ENCODE measurements around the gene DNAJC25. TPM values are rescaled to one million over a fixed set of nuclear protein-coding genes. Genes with fewer than 3 reads are reported as not detected.

Gene DNAJC25
- total RNA-seq (ENCODE audit: unreplicated experiment) = 3.9 TPM
- long read RNA-seq, partial matches to known transcripts = 1 of 4 reads
- long read RNA-seq, other reads (novel, unspliced or antisense) = 1 of 4 reads

DNA sequence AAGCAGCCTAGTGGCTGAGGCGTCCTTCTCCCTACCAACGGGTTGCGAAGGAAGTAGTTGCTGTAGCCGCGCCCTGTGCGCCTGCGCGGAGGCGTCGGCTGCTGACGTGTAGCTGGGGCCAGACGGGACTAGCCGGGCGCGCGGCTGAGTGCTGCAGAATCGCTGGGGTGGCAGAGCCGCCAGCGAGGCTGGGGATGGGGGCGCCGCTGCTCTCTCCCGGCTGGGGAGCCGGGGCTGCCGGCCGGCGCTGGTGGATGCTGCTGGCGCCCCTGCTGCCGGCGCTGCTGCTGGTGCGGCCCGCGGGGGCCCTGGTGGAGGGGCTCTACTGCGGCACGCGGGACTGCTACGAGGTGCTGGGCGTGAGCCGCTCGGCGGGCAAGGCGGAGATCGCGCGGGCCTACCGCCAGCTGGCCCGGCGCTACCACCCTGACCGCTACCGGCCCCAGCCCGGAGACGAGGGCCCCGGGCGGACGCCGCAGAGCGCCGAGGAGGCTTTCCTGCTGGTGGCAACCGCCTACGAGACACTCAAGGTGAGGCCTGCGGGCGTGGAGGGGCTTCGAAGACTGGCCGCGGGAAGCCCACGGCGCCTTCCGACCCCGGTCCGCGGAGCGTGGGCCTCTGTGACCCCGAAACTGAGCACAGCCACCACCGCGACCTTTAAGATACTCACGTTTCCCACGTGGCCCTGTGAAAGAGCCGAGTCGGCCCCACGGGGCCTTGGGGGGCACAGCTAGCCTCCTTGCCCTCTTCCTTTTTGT, at the start of gene DNAJC25:
Gene DNAJC25, plus strand, starts transcription at position 121 of the 758 bp plus-strand sequence. Its CDS starts 74 bp downstream, at position 195.
- H3K36me3 Mint-ChIP-seq (ENCODE audit: low read depth, unreplicated experiment) = peaks cover 4% of the 10 kb centered on the region
- peak within 1 kb of the TSS; percentile 87 for H3K27ac Mint-ChIP-seq (ENCODE audit: unreplicated experiment)

GRCh38 chr9:111582888-111583287, 48.2 kb upstream of the DNAJC25 start:
- Mint-ChIP-seq H3K27ac (ENCODE audit: unreplicated experiment) (no peak overlapping the region), H3K9me3 (ENCODE audit: unreplicated experiment) (no peaks in the 10 kb centered on the region), H3K4me1 (ENCODE audit: unreplicated experiment) (no peaks in the 10 kb centered on the region), H3K27me3 (ENCODE audit: unreplicated experiment) (no peaks in the 10 kb centered on the region), H3K4me3 (ENCODE audit: unreplicated experiment) (no peak overlapping the region), H3K36me3 (ENCODE audit: low read depth, unreplicated experiment) (peaks cover 27% of the 10 kb centered on the region)
- no peak for DNase-seq (ENCODE audit: low spot score)
- no peak for TF ChIP-seq CTCF (IDR thresholded peaks at IDR 0.05; ENCODE audit: unreplicated experiment)

More for the DNA sequence above, at the start of gene DNAJC25:
- peak; percentile 95 for DNase-seq (ENCODE audit: low spot score)
- no peaks in the 10 kb centered on the region for H3K9me3 Mint-ChIP-seq (ENCODE audit: unreplicated experiment)
- H3K4me3 Mint-ChIP-seq (ENCODE audit: unreplicated experiment) = peak within 1 kb of the TSS; percentile 96
- H3K27me3 Mint-ChIP-seq (ENCODE audit: unreplicated experiment) = peaks cover 12% of the 10 kb centered on the region
- peaks cover 31% of the 10 kb centered on the region for H3K4me1 Mint-ChIP-seq (ENCODE audit: unreplicated experiment)
- TF ChIP-seq CTCF (IDR thresholded peaks at IDR 0.05; ENCODE audit: unreplicated experiment) = no peak

- H3K27me3 Mint-ChIP-seq (ENCODE audit: unreplicated experiment) = no peaks in the 10 kb centered on the region
- H3K36me3 Mint-ChIP-seq (ENCODE audit: low read depth, unreplicated experiment) = peaks cover 10% of the 10 kb centered on the region
- no peak for TF ChIP-seq CTCF (IDR thresholded peaks at IDR 0.05; ENCODE audit: unreplicated experiment)
- H3K9me3 Mint-ChIP-seq (ENCODE audit: unreplicated experiment) = no peaks in the 10 kb centered on the region
- H3K27ac Mint-ChIP-seq (ENCODE audit: unreplicated experiment) = no peak overlapping the region
- peak overlapping the region; percentile 72 for H3K4me3 Mint-ChIP-seq (ENCODE audit: unreplicated experiment)
- H3K4me1 Mint-ChIP-seq (ENCODE audit: unreplicated experiment) = no peaks in the 10 kb centered on the region
- no peak for DNase-seq (ENCODE audit: low spot score)
These were observed 44.8 kb upstream of the DNAJC25 start for GRCh38 chr9:111586378-111586777.

GRCh38 chr9:111588846-111589245, 42.3 kb upstream of the DNAJC25 start:
- H3K9me3 Mint-ChIP-seq (ENCODE audit: unreplicated experiment) = no peaks in the 10 kb centered on the region
- TF ChIP-seq CTCF (IDR thresholded peaks at IDR 0.05; ENCODE audit: unreplicated experiment) = no peak
- H3K4me1 Mint-ChIP-seq (ENCODE audit: unreplicated experiment) = no peaks in the 10 kb centered on the region
- H3K27me3 Mint-ChIP-seq (ENCODE audit: unreplicated experiment) = no peaks in the 10 kb centered on the region
- DNase-seq (ENCODE audit: low spot score) = no peak
- H3K27ac Mint-ChIP-seq (ENCODE audit: unreplicated experiment) = no peak overlapping the region
- H3K4me3 Mint-ChIP-seq (ENCODE audit: unreplicated experiment) = no peak overlapping the region
- H3K36me3 Mint-ChIP-seq (ENCODE audit: low read depth, unreplicated experiment) = peaks cover 19% of the 10 kb centered on the region
